ENCODE data around the gene SRXN1. TPM values are rescaled to one million over a fixed set of nuclear protein-coding genes. Genes with fewer than 3 reads are reported as not detected.

SRXN1 gene
- total RNA-seq, 1 donor = 65.1 TPM

- peaks cover 40% of the 10 kb centered on the region for H3K36me3 ChIP-seq (ENCODE audit: insufficient read depth, low read length)
- peaks cover 11% of the 10 kb centered on the region for H3K4me1 ChIP-seq (ENCODE audit: insufficient read depth, low read length)
- TF ChIP-seq CTCF (IDR thresholded peaks at IDR 0.05; ENCODE audit: extremely low read depth, low read depth, low read length) = no peak
- H3K27ac ChIP-seq (ENCODE audit: low read depth, low read length) = no peak overlapping the region
- DNase-seq (ENCODE audit: insufficient read length, low spot score, missing footprints) = no peak
- H3K27me3 ChIP-seq (ENCODE audit: insufficient read depth, low read length) = no peaks in the 10 kb centered on the region
- H3K4me2 ChIP-seq (ENCODE audit: insufficient read depth, low read length) = no peak overlapping the region
- peaks cover 64% of the 10 kb centered on the region for H4K20me1 ChIP-seq (ENCODE audit: insufficient read depth, low read length)
- H3K79me2 ChIP-seq (ENCODE audit: insufficient read depth, low read length) = peaks cover 52% of the 10 kb centered on the region
- H3K4me3 ChIP-seq (ENCODE audit: insufficient read depth, low read length) = no peak overlapping the region
- no peak overlapping the region for H2AFZ ChIP-seq (ENCODE audit: low read length)
- no peaks in the 10 kb centered on the region for H3K9me3 ChIP-seq (ENCODE audit: low read depth, low read length)
Measured at GRCh38 chr20:647479-648019, 5.5 kb downstream of the SRXN1 start.

GRCh38 chr20:646868-647233, 6.1 kb downstream of the SRXN1 start:
- no peak overlapping the region for H3K4me3 ChIP-seq (ENCODE audit: insufficient read depth, low read length)
- no peak overlapping the region for H2AFZ ChIP-seq (ENCODE audit: low read length)
- peaks cover 57% of the 10 kb centered on the region for H4K20me1 ChIP-seq (ENCODE audit: insufficient read depth, low read length)
- DNase-seq (ENCODE audit: insufficient read length, low spot score, missing footprints) = no peak
- H3K27ac ChIP-seq (ENCODE audit: low read depth, low read length) = no peak overlapping the region
- H3K27me3 ChIP-seq (ENCODE audit: insufficient read depth, low read length) = no peaks in the 10 kb centered on the region
- peaks cover 45% of the 10 kb centered on the region for H3K79me2 ChIP-seq (ENCODE audit: insufficient read depth, low read length)
- no peak for TF ChIP-seq CTCF (IDR thresholded peaks at IDR 0.05; ENCODE audit: extremely low read depth, low read depth, low read length)
- peaks cover 4% of the 10 kb centered on the region for H3K4me1 ChIP-seq (ENCODE audit: insufficient read depth, low read length)
- H3K9me3 ChIP-seq (ENCODE audit: low read depth, low read length) = no peaks in the 10 kb centered on the region
- H3K4me2 ChIP-seq (ENCODE audit: insufficient read depth, low read length) = no peak overlapping the region
- peaks cover 40% of the 10 kb centered on the region for H3K36me3 ChIP-seq (ENCODE audit: insufficient read depth, low read length)

- Histone ChIP-seq H3K9me3 (ENCODE audit: low read depth, low read length) (no peaks in the 10 kb centered on the region), H4K20me1 (ENCODE audit: insufficient read depth, low read length) (peaks cover 53% of the 10 kb centered on the region), H3K4me3 (ENCODE audit: insufficient read depth, low read length) (no peak overlapping the region), H3K4me2 (ENCODE audit: insufficient read depth, low read length) (no peak overlapping the region), H3K4me1 (ENCODE audit: insufficient read depth, low read length) (no peaks in the 10 kb centered on the region), H3K36me3 (ENCODE audit: insufficient read depth, low read length) (peaks cover 40% of the 10 kb centered on the region), H2AFZ (ENCODE audit: low read length) (no peak overlapping the region), H3K27ac (ENCODE audit: low read depth, low read length) (no peak overlapping the region), H3K27me3 (ENCODE audit: insufficient read depth, low read length) (no peaks in the 10 kb centered on the region), H3K79me2 (ENCODE audit: insufficient read depth, low read length) (peaks cover 40% of the 10 kb centered on the region)
- no peak for DNase-seq (ENCODE audit: insufficient read length, low spot score, missing footprints)
- no peak for TF ChIP-seq CTCF (IDR thresholded peaks at IDR 0.05; ENCODE audit: extremely low read depth, low read depth, low read length)
Measured at GRCh38 chr20:646107-646867, 6.7 kb downstream of the SRXN1 start.

- peak; percentile 91 for TF ChIP-seq CTCF (IDR thresholded peaks at IDR 0.05; ENCODE audit: extremely low read depth, low read depth, low read length)
- Histone ChIP-seq H3K27ac (ENCODE audit: low read depth, low read length) (no peak overlapping the region), H3K36me3 (ENCODE audit: insufficient read depth, low read length) (peaks cover 34% of the 10 kb centered on the region), H3K4me2 (ENCODE audit: insufficient read depth, low read length) (no peak overlapping the region), H3K27me3 (ENCODE audit: insufficient read depth, low read length) (no peaks in the 10 kb centered on the region), H3K9me3 (ENCODE audit: low read depth, low read length) (no peaks in the 10 kb centered on the region), H3K79me2 (ENCODE audit: insufficient read depth, low read length) (peaks cover 32% of the 10 kb centered on the region), H3K4me1 (ENCODE audit: insufficient read depth, low read length) (no peaks in the 10 kb centered on the region), H2AFZ (ENCODE audit: low read length) (no peak overlapping the region), H4K20me1 (ENCODE audit: insufficient read depth, low read length) (peaks cover 46% of the 10 kb centered on the region), H3K4me3 (ENCODE audit: insufficient read depth, low read length) (no peak overlapping the region)
- peak; percentile 96 for DNase-seq (ENCODE audit: insufficient read length, low spot score, missing footprints)
Measured at GRCh38 chr20:645318-646106, 7.5 kb downstream of the SRXN1 start.

Measured in osteoblast (primary cell).